Measurements from ENCODE around the gene SORCS2.

DNA sequence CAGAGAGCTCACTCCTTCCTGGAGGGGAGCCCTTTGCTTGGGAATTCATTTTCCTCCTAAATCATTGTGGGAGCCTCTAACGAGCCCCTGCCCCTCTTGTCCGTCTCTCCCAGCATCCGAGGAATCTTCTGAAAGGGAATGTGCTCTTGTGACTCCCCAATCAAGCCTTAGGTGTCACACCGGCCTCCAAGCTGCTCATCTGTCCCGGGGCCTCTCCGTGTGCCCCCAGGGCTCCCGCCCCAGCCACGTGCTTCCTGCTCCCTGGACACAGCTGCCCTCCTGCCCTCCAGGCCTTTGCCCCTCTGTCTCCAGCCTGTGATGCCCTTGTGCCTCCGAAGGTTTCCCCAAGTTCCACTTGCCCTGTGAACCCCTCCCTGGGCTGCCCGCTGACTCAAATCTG is 507.5 kb downstream of the SORCS2 start:
- TF ChIP-seq YY1 (IDR thresholded peaks at IDR 0.05; ENCODE audit: insufficient read depth, insufficient read length): no peak
- no peak for TF ChIP-seq ZNF274 (IDR thresholded peaks at IDR 0.05; ENCODE audit: low read depth, low read length)
- no peak for TF ChIP-seq SUZ12 (IDR thresholded peaks at IDR 0.05; ENCODE audit: extremely low read depth, insufficient read depth, insufficient read length)
